SU-DHL-6 (cell line): ENCODE results near the gene FOXN3.

Experiments used
- H2AFZ ChIP-seq: fragments of 200-600 bp; sonication (generic); 2 replicates; pipeline ENCODE4 v1.6.1; 2014; ENCODE audit warnings: low read depth, mild to moderate bottlenecking, moderate library complexity, mixed read lengths, antibody characterized with exemption, low read length; ENCODE audit not compliant: severe bottlenecking
- H3F3A ChIP-seq: fragments of 200-600 bp; shearing (Covaris generic); 2 replicates; pipeline ENCODE4 v1.6.0; 2016; ENCODE audit warnings: antibody characterized with exemption, mild to moderate bottlenecking; ENCODE audit not compliant: insufficient read depth
- H3K27ac ChIP-seq: fragments of 200-600 bp; sonication (generic); 2 replicates; pipeline ENCODE4 v1.5.1; 2016; ENCODE audit warnings: low read depth, mild to moderate bottlenecking, low read length, moderate library complexity, mixed read lengths
- H3K27me3 ChIP-seq: fragments of 200-600 bp; sonication (generic), shearing (Covaris generic); 2 replicates; pipeline ENCODE4 v1.6.0; 2014; ENCODE audit warnings: mild to moderate bottlenecking, low read length
- H3K36me3 ChIP-seq: fragments of 200-600 bp; sonication (generic); 2 replicates; pipeline ENCODE4 v1.6.1; 2014; ENCODE audit warnings: mild to moderate bottlenecking, low read length, mixed read lengths
- H3K4me2 ChIP-seq: fragments of 300-600, 200-600 bp; shearing (Covaris generic), sonication (generic); 2 replicates; pipeline ENCODE4 v1.6.0; 2014; ENCODE audit warnings: low read length, low read depth, mild to moderate bottlenecking; ENCODE audit not compliant: poor library complexity, severe bottlenecking
- H3K4me3 ChIP-seq: fragments of 200-600 bp; sonication (generic); 2 replicates; pipeline ENCODE4 v1.5.1; 2014; ENCODE audit warnings: antibody characterized with exemption, low read length, mild to moderate bottlenecking, mixed read lengths; ENCODE audit not compliant: insufficient read depth, poor library complexity, severe bottlenecking
- H3K79me2 ChIP-seq: fragments of 200-600 bp; sonication (generic); 2 replicates; pipeline ENCODE4 v1.6.1; 2014; ENCODE audit warnings: mild to moderate bottlenecking, low read length, moderate library complexity; ENCODE audit not compliant: insufficient read depth
- H3K9ac ChIP-seq: fragments of 200-600 bp; sonication (generic); 2 replicates; pipeline ENCODE4 v1.7.0; 2014; ENCODE audit warnings: mild to moderate bottlenecking, low read length
- H3K9me2 ChIP-seq: fragments of 200-600 bp; sonication (generic); replicated peaks from 2 replicates; pipeline ENCODE4 v1.6.1; 2014; ENCODE audit warnings: low read length; ENCODE audit not compliant: insufficient read depth
- H3K9me3 ChIP-seq: fragments of 200-600 bp; sonication (generic); 2 replicates; pipeline ENCODE4 v1.6.1; 2014; ENCODE audit warnings: low read length, mixed read lengths; ENCODE audit not compliant: insufficient read depth
- H4K20me1 ChIP-seq: fragments of 200-600 bp; sonication (generic); 2 replicates; pipeline ENCODE4 v1.6.1; 2014; ENCODE audit warnings: low read depth, mild to moderate bottlenecking, antibody characterized with exemption, low read length, moderate library complexity, mixed read lengths
- EZH2phosphoT487 ChIP-seq: fragments of 200-600 bp; sonication (generic), shearing (Covaris generic); conservative IDR thresholded peaks from 2 replicates; pipeline ENCODE4 v1.6.1; 2018; ENCODE audit warnings: mild to moderate bottlenecking, antibody characterized with exemption, low read length, moderate library complexity, mixed read lengths
- TF ChIP-seq, protein P1 (sequence below): fragments of 200-600 bp; sonication (generic); IDR thresholded peaks from one replicate; pipeline ENCODE4 v1.5.1; 2017; ENCODE audit warnings: antibody characterized with exemption, mild to moderate bottlenecking, low read length, moderate library complexity; ENCODE audit not compliant: insufficient read depth, poor library complexity, severe bottlenecking

FOXN3 gene

GRCh38 chr14:89246290-89246689 lies 170.7 kb downstream of the FOXN3 start:
- Histone ChIP-seq H3K27ac (no peak overlapping the region), H3K9me2 (no peaks in the 10 kb centered on the region), H3K36me3 (peaks cover 4% of the 10 kb centered on the region), H3K4me3 (no peak overlapping the region), H3K9ac (no peak overlapping the region), H2AFZ (no peak overlapping the region), H3K27me3 (no peaks in the 10 kb centered on the region), H3K9me3 (0 out of 2 replicates have a peak, but pooled peaks cover 2% of the 10 kb centered on the region), H3K4me2 (no peak overlapping the region), H3F3A (no peaks in the 10 kb centered on the region), H4K20me1 (no peaks in the 10 kb centered on the region), H3K79me2 (peaks cover 48% of the 10 kb centered on the region)
- TF ChIP-seq, protein P1, sequence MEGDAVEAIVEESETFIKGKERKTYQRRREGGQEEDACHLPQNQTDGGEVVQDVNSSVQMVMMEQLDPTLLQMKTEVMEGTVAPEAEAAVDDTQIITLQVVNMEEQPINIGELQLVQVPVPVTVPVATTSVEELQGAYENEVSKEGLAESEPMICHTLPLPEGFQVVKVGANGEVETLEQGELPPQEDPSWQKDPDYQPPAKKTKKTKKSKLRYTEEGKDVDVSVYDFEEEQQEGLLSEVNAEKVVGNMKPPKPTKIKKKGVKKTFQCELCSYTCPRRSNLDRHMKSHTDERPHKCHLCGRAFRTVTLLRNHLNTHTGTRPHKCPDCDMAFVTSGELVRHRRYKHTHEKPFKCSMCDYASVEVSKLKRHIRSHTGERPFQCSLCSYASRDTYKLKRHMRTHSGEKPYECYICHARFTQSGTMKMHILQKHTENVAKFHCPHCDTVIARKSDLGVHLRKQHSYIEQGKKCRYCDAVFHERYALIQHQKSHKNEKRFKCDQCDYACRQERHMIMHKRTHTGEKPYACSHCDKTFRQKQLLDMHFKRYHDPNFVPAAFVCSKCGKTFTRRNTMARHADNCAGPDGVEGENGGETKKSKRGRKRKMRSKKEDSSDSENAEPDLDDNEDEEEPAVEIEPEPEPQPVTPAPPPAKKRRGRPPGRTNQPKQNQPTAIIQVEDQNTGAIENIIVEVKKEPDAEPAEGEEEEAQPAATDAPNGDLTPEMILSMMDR = no peak
- TF ChIP-seq EZH2phosphoT487 = no peak

DNA sequence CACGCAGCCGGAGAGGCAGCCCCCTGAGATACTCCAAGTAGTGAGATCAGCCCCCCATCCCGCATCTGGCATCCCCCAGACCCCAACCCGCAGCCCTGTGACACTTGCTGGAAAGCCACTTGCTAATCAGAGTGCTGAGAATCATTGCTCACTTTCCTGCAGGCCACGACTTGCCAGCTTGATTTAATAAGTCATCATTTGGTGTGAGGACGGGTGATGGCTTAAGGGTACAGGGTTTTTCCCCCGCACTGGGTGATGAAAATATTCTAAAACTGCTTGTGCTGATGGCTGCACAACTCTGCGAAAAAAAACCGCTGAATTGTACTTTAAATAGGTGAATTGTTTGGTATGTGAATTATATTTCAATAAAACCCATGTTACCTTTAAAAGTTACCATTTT lies 171.2 kb downstream of the FOXN3 start:
- Histone ChIP-seq H2AFZ (no peak overlapping the region), H3K27me3 (no peaks in the 10 kb centered on the region), H3K36me3 (no peaks in the 10 kb centered on the region), H3K9me2 (no peaks in the 10 kb centered on the region), H3K27ac (no peak overlapping the region), H3K79me2 (peaks cover 53% of the 10 kb centered on the region), H4K20me1 (no peaks in the 10 kb centered on the region), H3K4me2 (no peak overlapping the region), H3K9me3 (no peaks in the 10 kb centered on the region), H3K9ac (no peak overlapping the region), H3F3A (no peaks in the 10 kb centered on the region), H3K4me3 (no peak overlapping the region)
- no peak for TF ChIP-seq EZH2phosphoT487
- TF ChIP-seq, protein P1 = no peak

DNA sequence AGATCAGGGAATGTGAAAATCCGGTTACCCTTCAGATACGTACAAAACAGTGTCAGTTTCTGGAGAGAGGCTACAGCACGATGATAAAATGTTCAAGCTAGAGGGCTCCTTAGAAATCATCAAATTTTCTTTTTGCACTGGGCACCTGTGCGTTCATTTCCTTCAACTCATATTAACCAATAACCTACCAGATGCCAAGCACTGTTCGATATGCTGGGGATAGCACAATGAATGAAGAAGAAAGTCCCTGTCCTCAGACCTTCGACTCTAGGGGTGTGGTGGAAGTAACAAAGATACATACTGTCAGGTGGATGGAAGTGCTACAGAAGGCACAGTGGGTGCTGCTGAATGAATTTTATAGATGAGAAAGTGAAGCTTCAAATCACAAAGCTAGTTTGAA lies 172.3 kb downstream of the FOXN3 start:
- Histone ChIP-seq H3F3A (no peaks in the 10 kb centered on the region), H3K4me3 (no peak overlapping the region), H4K20me1 (no peaks in the 10 kb centered on the region), H3K79me2 (peaks cover 50% of the 10 kb centered on the region), H3K36me3 (no peaks in the 10 kb centered on the region), H2AFZ (no peak overlapping the region), H3K4me2 (no peak overlapping the region), H3K27me3 (no peaks in the 10 kb centered on the region), H3K27ac (no peak overlapping the region), H3K9me2 (no peaks in the 10 kb centered on the region), H3K9ac (no peak overlapping the region), H3K9me3 (no peaks in the 10 kb centered on the region)
- TF ChIP-seq, protein P1 = no peak
- TF ChIP-seq EZH2phosphoT487 = no peak

GRCh38 chr14:89243741-89244140 lies 173.3 kb downstream of the FOXN3 start:
- Histone ChIP-seq H3K9ac (no peak overlapping the region), H3K9me3 (no peaks in the 10 kb centered on the region), H4K20me1 (no peaks in the 10 kb centered on the region), H3K27me3 (no peaks in the 10 kb centered on the region), H3K9me2 (no peaks in the 10 kb centered on the region), H3K36me3 (no peaks in the 10 kb centered on the region), H3F3A (no peaks in the 10 kb centered on the region), H3K4me3 (no peak overlapping the region), H2AFZ (no peak overlapping the region), H3K4me2 (peak overlapping the region; percentile 1), H3K27ac (no peak overlapping the region), H3K79me2 (peaks cover 42% of the 10 kb centered on the region)
- no peak for TF ChIP-seq EZH2phosphoT487
- TF ChIP-seq, protein P1 = no peak
